A549 (cell line): ENCODE measurements around the gene AHCYL2. TPM values are rescaled to one million over a fixed set of nuclear protein-coding genes. Genes with fewer than 3 reads are reported as not detected.
"Not testable (repeated sequence)": the region's sequence is repeated elsewhere in the genome, so short reads cannot be mapped to it uniquely, and the experiment has no call there.

ENCODE experiments used
- ATAC-seq, 2 experiments: fragments of 200-7000 bp in 1 of 2; fragments of >200 bp in 1 of 2; cut with Nextera tagmentation in 1 of 2; cut with Tn5 transposase in 1 of 2; 3 replicates each; pipeline versions ENCODE4 v1.8.0 to v1.9.1; 2018 to 2020; ENCODE audit warnings: mild to moderate bottlenecking in 1 of 2, moderate library complexity in 1 of 2
- CTCF ChIA-PET: fragments of 300-600 bp; sonication (Branson Sonifier 250); formaldehyde crosslinking; extraction: SDS; loops from one replicate; lab custom pipeline; 2021; ENCODE audit warnings: antibody characterized with exemption, inconsistent platforms; lab: Yijun Ruan, JAX
- POLR2A ChIA-PET: fragments of 350-600 bp; formaldehyde crosslinking; extraction: SDS; loops from one replicate; lab custom pipeline; 2021; ENCODE audit warnings: antibody characterized with exemption, inconsistent platforms; lab: Yijun Ruan, JAX
- DNase-seq, 2 experiments: peaks; one replicate each; pipeline versions ENCODE4 v3.0.0 to v3.0.0-alpha.2; 2011 to 2016; ENCODE audit warnings: low read depth in 1 of 2, low spot score in 1 of 2
- FAIRE-seq: peaks from 2 replicates; lab custom pipeline; 2011; peaks lifted over from hg19 to GRCh38; lab: Jason Lieb, UNC
- H3K27ac ChIP-seq, 2 experiments: fragments of >200 bp; sonication (Bioruptor Twin); formaldehyde crosslinking; 3 replicates each; pipeline ENCODE4 v1.5.1; 2016 to 2017
- H3K4me1 ChIP-seq: fragments of >200 bp; sonication (Bioruptor Twin); formaldehyde crosslinking; 3 replicates; pipeline ENCODE4 v1.6.1; 2016
- H3K4me2 ChIP-seq: fragments of >200 bp; sonication (Bioruptor Twin); formaldehyde crosslinking; 3 replicates; pipeline ENCODE4 v1.6.1; 2016
- H3K4me3 ChIP-seq: fragments of >200 bp; sonication (Bioruptor Twin); formaldehyde crosslinking; 3 replicates; pipeline ENCODE4 v1.5.1; 2016
- H3K9me3 ChIP-seq: fragments of >200 bp; sonication (Bioruptor Twin); formaldehyde crosslinking; 3 replicates; pipeline ENCODE4 v1.6.1; 2016
- BCL3 ChIP-seq: fragments of >200 bp; sonication (Bioruptor Twin); formaldehyde crosslinking; IDR thresholded peaks from 3 replicates; pipeline ENCODE4 v1.6.1; 2016
- BHLHE40 ChIP-seq: IDR thresholded peaks from 2 replicates; pipeline ENCODE4 v1.6.1; 2012; ENCODE audit warnings: low read depth, low read length, inconsistent platforms
- CBX2 ChIP-seq: fragments of 200-600 bp; sonication (generic); IDR thresholded peaks from 2 replicates; pipeline ENCODE4 v1.6.1; 2016; ENCODE audit warnings: low read depth, mild to moderate bottlenecking, borderline replicate concordance
- CBX8 ChIP-seq: fragments of 200-600 bp; sonication (generic); IDR thresholded peaks from 2 replicates; pipeline ENCODE4 v1.6.1; 2016
- CTCF ChIP-seq: fragments of >200 bp; sonication (Bioruptor Twin); formaldehyde crosslinking; IDR thresholded peaks from 3 replicates; pipeline ENCODE4 v1.5.1; 2016
- EP300 ChIP-seq, 2 experiments: fragments of >200 bp; sonication (Bioruptor Twin); formaldehyde crosslinking; IDR thresholded peaks; 2 replicates in 1 of 2; 3 replicates in 1 of 2; pipeline ENCODE4 v1.6.1; 2016 to 2017
- HES2 ChIP-seq: fragments of >200 bp; sonication (Bioruptor Twin); formaldehyde crosslinking; IDR thresholded peaks from 2 replicates; pipeline ENCODE4 v1.6.1; 2016
- HOXB13 ChIP-seq: fragments of 250-450 bp; sonication (Bioruptor Pico); IDR thresholded peaks from 2 replicates; pipeline ENCODE4 v1.5.0; 2020; ENCODE audit warnings: low read depth, mild to moderate bottlenecking, moderate library complexity
- JUN ChIP-seq, 2 experiments: fragments of >200 bp; sonication (Bioruptor Twin); formaldehyde crosslinking; IDR thresholded peaks; 2 replicates in 1 of 2; 3 replicates in 1 of 2; pipeline ENCODE4 v1.6.1; 2016 to 2017
- MAFK ChIP-seq: fragments of 450-650 bp; IDR thresholded peaks from 2 replicates; pipeline ENCODE4 v1.6.1; 2014; ENCODE audit not compliant: partially characterized antibody
- POLR2A ChIP-seq: IDR thresholded peaks from 2 replicates; pipeline ENCODE4 v1.6.1; 2012; ENCODE audit warnings: mild to moderate bottlenecking, low read length
- REST ChIP-seq: fragments of 200-600 bp; sonication (generic); IDR thresholded peaks from 2 replicates; pipeline ENCODE4 v1.6.1; 2016; ENCODE audit warnings: antibody characterized with exemption, mild to moderate bottlenecking, moderate library complexity
- RFX5 ChIP-seq: fragments of 450-650 bp; IDR thresholded peaks from 2 replicates; pipeline ENCODE4 v1.7.1; 2014; ENCODE audit warnings: antibody characterized with exemption, mild to moderate bottlenecking, moderate library complexity
- WGBS: methylation state at CpG from one replicate; pipeline ENCODE4 v1.1.6; 2017; ENCODE audit errors: missing lambda C conversion rate; 5-methylcytosine and 5-hydroxymethylcytosine counted together
- polyA plus RNA-seq, 4 experiments: library from polyadenylated mRNA; depleted of rRNA in 3 of 4; stranded (reverse); fragments of >200 nt; fragmentation: RNase III in 1 of 4; extraction: RNeasy Plus Mini Kit Qiagen cat#74134 plus additional on column Dnase treatment in 1 of 4; gene quantifications; 2 replicates in 3 of 4; 3 replicates in 1 of 4; pipeline ENCODE4 v1.2.3, GENCODE V29; 2011 to 2017

Gene AHCYL2
- polyA plus RNA-seq, 2 of the 4 experiments (the other 2 are of a cell fraction): 10.8 to 25.9 TPM

- not testable (repeated sequence) for H3K4me2 ChIP-seq, DNase-seq, H3K27ac ChIP-seq, FAIRE-seq, H3K4me1 ChIP-seq, H3K4me3 ChIP-seq, H3K9me3 ChIP-seq, ATAC-seq
- WGBS: 47% methylated on average over 4 of the region's 4 CpGs
- ChIA-PET CTCF (interaction anchor here (0.6 to 7.4 kb wide), 92 partner anchors 11 to 919 kb away, joined by 3 to 203 read pairs (median 6); partner anchors contain the start of gene SMO), POLR2A (interaction anchor here (0.8 kb wide), 1 partner anchor 253 kb away, joined by 3 read pairs; no protein-coding TSS in a partner anchor)
Measured at GRCh38 chr7:129219166-129219565, 5.7 kb upstream of the AHCYL2 start.

GRCh38 chr7:129222064-129222463 is 2.8 kb upstream of the AHCYL2 start:
- ChIA-PET POLR2A (no interaction called here), CTCF (interaction anchor here (0.6 to 7.4 kb wide), 9 partner anchors 10 to 1303 kb away, joined by 3 to 203 read pairs (median 5); no protein-coding TSS in a partner anchor)
- no peak for ATAC-seq
- 62% methylated on average over 4 of the region's 4 CpGs for WGBS
- DNase-seq: no peak
- H3K9me3 ChIP-seq: no peaks in the 10 kb centered on the region
- H3K4me3 ChIP-seq: no peak overlapping the region
- no peak overlapping the region for H3K4me2 ChIP-seq
- H3K4me1 ChIP-seq: peaks cover 13% of the 10 kb centered on the region; the same call in 2 of the 3 replicates
- no peak for FAIRE-seq
- no peak for TF ChIP-seq POLR2A
- no peak overlapping the region for H3K27ac ChIP-seq

- peak overlapping the region; percentile 91 for H3K4me2 ChIP-seq
- TF ChIP-seq JUN (IDR thresholded peaks at IDR 0.05): peak in 1 of 2 experiments; percentile 54; a peak in 2 of 5 replicates
- TF ChIP-seq RFX5: no peak
- 0 out of 3 replicates have a peak, but pooled peaks have one; percentile 4 for TF ChIP-seq BCL3
- H3K4me3 ChIP-seq: peak overlapping the region; percentile 97
- ChIA-PET CTCF (interaction anchor here (0.6 to 1.8 kb wide), 8 partner anchors 13 to 419 kb away, joined by 3 to 11 read pairs (median 4); no protein-coding TSS in a partner anchor), POLR2A (interaction anchor here (0.7 to 1.0 kb wide), 2 partner anchors 46 to 143 kb away, joined by 3 to 5 read pairs; no protein-coding TSS in a partner anchor)
- peak; percentile 60 to 70 for ATAC-seq
- H3K27ac ChIP-seq: peak overlapping the region; percentile 77 to 94
- no peak for FAIRE-seq
- H3K9me3 ChIP-seq: no peaks in the 10 kb centered on the region
- peaks cover 20% of the 10 kb centered on the region; the same call in 2 of the 3 replicates for H3K4me1 ChIP-seq
- peak; percentile 17 to 48 for DNase-seq
- WGBS: 3% methylated on average over 24 of the region's 60 CpGs
Measured at GRCh38 chr7:129225206-129225930, 538 bp downstream of the AHCYL2 start.

GRCh38 chr7:129225931-129226572 is 1.2 kb downstream of the AHCYL2 start:
- no peaks in the 10 kb centered on the region for H3K9me3 ChIP-seq
- ChIA-PET POLR2A (no interaction called here), CTCF (interaction anchor here (1.1 to 8.1 kb wide), 5 partner anchors 7 to 150 kb away, joined by 4 to 54 read pairs (median 4); no protein-coding TSS in a partner anchor)
- ATAC-seq (no peak), DNase-seq (no peak), FAIRE-seq (no peak)
- H3K27ac ChIP-seq: peak overlapping the region; percentile 77 to 94; a peak in 5 of 6 replicates
- TF ChIP-seq MAFK: peak; percentile 54
- TF ChIP-seq HES2: no peak
- WGBS: 61% methylated on average over 11 of the region's 11 CpGs
- peak overlapping the region; percentile 97 for H3K4me3 ChIP-seq
- peak overlapping the region; percentile 91 for H3K4me2 ChIP-seq
- H3K4me1 ChIP-seq: peaks cover 20% of the 10 kb centered on the region; the same call in 2 of the 3 replicates

GRCh38 chr7:129227646-129228578 is 3.1 kb downstream of the AHCYL2 start:
- WGBS: 84% methylated on average over 4 of the region's 4 CpGs
- Histone ChIP-seq H3K4me1 (peaks cover 20% of the 10 kb centered on the region; the same call in 2 of the 3 replicates), H3K4me2 (0 out of 3 replicates have a peak overlapping the region, but pooled peaks have one; percentile 17), H3K9me3 (no peaks in the 10 kb centered on the region), H3K27ac (no peak overlapping the region), H3K4me3 (no peak overlapping the region)
- CTCF ChIA-PET: interaction anchor here (0.6 to 8.1 kb wide), 4 partner anchors 9 to 890 kb away, joined by 3 to 54 read pairs (median 3); no protein-coding TSS in a partner anchor
- no peak for ATAC-seq
- no peak for DNase-seq
- POLR2A ChIA-PET: no interaction called here
- no peak for FAIRE-seq
- no peak for TF ChIP-seq REST
- TF ChIP-seq HOXB13 (CRISPR knock-in tag): no peak
- no peak for TF ChIP-seq CBX2
- no peak for TF ChIP-seq EP300 (IDR thresholded peaks at IDR 0.05)
- TF ChIP-seq BHLHE40: no peak
- TF ChIP-seq CTCF: no peak
- no peak for TF ChIP-seq CBX8
- no peak for TF ChIP-seq MAFK
